Suprapubic skin (tissue), 4 donors: ENCODE data around the gene BIRC2.

ENCODE experiments used
- EP300 ChIP-seq: sonication (generic); formaldehyde crosslinking; IDR thresholded peaks from one replicate; pipeline ENCODE4 v1.6.1; 2017; ENCODE audit warnings: antibody characterized with exemption
- POLR2A ChIP-seq, 2 donors: fragments of 450-650 bp; IDR thresholded peaks; one replicate each; pipeline ENCODE4 v1.6.1; 2017; ENCODE audit warnings: antibody characterized with exemption in 2 of 2, mild to moderate bottlenecking in 2 of 2, moderate library complexity in 2 of 2
- POLR2AphosphoS5 ChIP-seq, 3 donors: sonication (generic); formaldehyde crosslinking; IDR thresholded peaks; one replicate each; pipeline ENCODE4 v1.6.1; 2017; ENCODE audit warnings: antibody characterized with exemption in 3 of 3
- TF ChIP-seq, protein P1 (sequence below), 2 donors: fragments of 200-600 bp in 1 of 2; fragments of 450-650 bp in 1 of 2; sonication (generic) in 1 of 2; IDR thresholded peaks; one replicate each; pipeline ENCODE4 v1.5.1; 2016 to 2019; ENCODE audit warnings: antibody characterized with exemption in 2 of 2, mild to moderate bottlenecking in 1 of 2, moderate library complexity in 1 of 2

DNA sequence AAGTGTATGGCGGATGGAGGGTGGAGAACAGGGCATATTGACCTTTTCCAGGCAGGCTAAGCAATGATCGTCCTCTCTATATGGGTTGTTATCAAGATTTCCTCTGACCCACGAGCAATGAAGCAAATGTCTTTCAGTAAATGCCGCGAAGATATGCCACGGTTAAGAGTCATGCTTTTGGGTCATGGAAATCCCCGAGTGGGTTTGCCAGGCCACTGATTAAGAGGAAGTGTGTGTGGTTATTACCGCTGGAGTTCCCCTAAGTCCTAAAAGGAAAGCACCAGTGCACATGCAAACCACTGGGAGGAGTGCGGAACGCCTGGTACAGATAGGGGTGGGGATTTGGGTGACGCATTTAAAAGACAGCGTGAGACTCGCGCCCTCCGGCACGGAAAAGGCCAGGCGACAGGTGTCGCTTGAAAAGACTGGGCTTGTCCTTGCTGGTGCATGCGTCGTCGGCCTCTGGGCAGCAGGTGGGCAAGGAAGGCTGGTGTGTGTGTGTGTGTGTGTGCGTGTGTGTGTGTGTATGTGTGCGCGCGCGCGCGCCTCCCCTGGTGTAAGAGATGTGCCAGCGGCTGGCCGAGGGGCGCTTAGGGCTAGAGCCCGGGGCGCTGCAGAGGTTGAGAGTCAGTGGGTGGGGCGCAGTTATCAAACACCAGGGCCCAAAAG lies 29.8 kb upstream of the BIRC2 start, which contains the start of gene BIRC3:
- TF ChIP-seq, protein P1, sequence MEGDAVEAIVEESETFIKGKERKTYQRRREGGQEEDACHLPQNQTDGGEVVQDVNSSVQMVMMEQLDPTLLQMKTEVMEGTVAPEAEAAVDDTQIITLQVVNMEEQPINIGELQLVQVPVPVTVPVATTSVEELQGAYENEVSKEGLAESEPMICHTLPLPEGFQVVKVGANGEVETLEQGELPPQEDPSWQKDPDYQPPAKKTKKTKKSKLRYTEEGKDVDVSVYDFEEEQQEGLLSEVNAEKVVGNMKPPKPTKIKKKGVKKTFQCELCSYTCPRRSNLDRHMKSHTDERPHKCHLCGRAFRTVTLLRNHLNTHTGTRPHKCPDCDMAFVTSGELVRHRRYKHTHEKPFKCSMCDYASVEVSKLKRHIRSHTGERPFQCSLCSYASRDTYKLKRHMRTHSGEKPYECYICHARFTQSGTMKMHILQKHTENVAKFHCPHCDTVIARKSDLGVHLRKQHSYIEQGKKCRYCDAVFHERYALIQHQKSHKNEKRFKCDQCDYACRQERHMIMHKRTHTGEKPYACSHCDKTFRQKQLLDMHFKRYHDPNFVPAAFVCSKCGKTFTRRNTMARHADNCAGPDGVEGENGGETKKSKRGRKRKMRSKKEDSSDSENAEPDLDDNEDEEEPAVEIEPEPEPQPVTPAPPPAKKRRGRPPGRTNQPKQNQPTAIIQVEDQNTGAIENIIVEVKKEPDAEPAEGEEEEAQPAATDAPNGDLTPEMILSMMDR (IDR thresholded peaks at IDR 0.05), result peak; percentile 7 to 45
- TF ChIP-seq POLR2A (IDR thresholded peaks at IDR 0.05) (peak in 1 of 2 donors; percentile 39), EP300 (no peak), POLR2AphosphoS5 (IDR thresholded peaks at IDR 0.05) (peak in 2 of 3 donors; percentile 60 to 84)
